GM12878 (cell line): Measurements from ENCODE around the gene INO80. TPM values are rescaled to one million over a fixed set of nuclear protein-coding genes. Genes with fewer than 3 reads are reported as not detected.

Experiments
- ATAC-seq: fragments of 200-7000 bp; cut with Tn5 transposase; 3 replicates; pipeline ENCODE4 v1.9.1; 2020; ENCODE audit warnings: mild to moderate bottlenecking, moderate library complexity
- BruUV-seq: library from RNA; stranded (reverse); fragments of 400-500 nt; replicated peaks from 2 replicates; lab custom pipeline; 2021; lab: Mats Ljungman, UMichigan
- CTCF ChIA-PET: fragments of 300-600 bp; sonication (Branson Sonifier 250); formaldehyde crosslinking; extraction: SDS; loops from one replicate; lab custom pipeline; 2021; ENCODE audit warnings: inconsistent platforms; lab: Yijun Ruan, JAX
- POLR2A ChIA-PET: fragments of 350-600 bp; formaldehyde crosslinking; extraction: SDS; loops from one replicate; lab custom pipeline; 2021; ENCODE audit warnings: inconsistent platforms; lab: Charles Lee
- RAD21 ChIA-PET: fragments of 300-600 bp; sonication (Branson Sonifier 250); formaldehyde crosslinking; loops from one replicate; lab custom pipeline; 2023; ENCODE audit warnings: antibody characterized with exemption; ENCODE audit not compliant: unreplicated experiment; lab: Charles Lee
- SMC1A ChIA-PET: fragments of 300-600 bp; sonication (Branson Sonifier 250); formaldehyde crosslinking; loops from one replicate; lab custom pipeline; 2023; ENCODE audit not compliant: unreplicated experiment, uncharacterized antibody; lab: Charles Lee
- DNase-seq: peaks from one replicate; pipeline ENCODE4 v3.0.0-alpha.2; 2011; ENCODE audit warnings: low read depth, low spot score
- FAIRE-seq: peaks from 3 replicates; lab custom pipeline; 2011; peaks lifted over from hg19 to GRCh38; lab: Jason Lieb, UNC
- H2AFZ ChIP-seq: 2 replicates; pipeline ENCODE4 v1.6.0; 2011; ENCODE audit warnings: low read depth, low read length, control low read depth; ENCODE audit not compliant: control insufficient read depth
- H3K27ac ChIP-seq: 2 replicates; pipeline ENCODE4 v1.5.1; 2011; ENCODE audit warnings: control low read depth; ENCODE audit not compliant: control insufficient read depth, insufficient read depth
- H3K27me3 ChIP-seq, 2 experiments: replicated peaks in 1 of 2; 2 replicates each; pipeline versions ENCODE4 v1.6.0 to v1.6.1; 2011; ENCODE audit warnings: low read length in 1 of 2; ENCODE audit not compliant: control insufficient read depth in 2 of 2, insufficient read depth in 2 of 2
- H3K36me3 ChIP-seq, 2 experiments: 2 replicates each; pipeline ENCODE4 v1.5.1; 2011; ENCODE audit warnings: low read length in 1 of 2; ENCODE audit not compliant: control insufficient read depth in 2 of 2, insufficient read depth in 2 of 2
- H3K4me1 ChIP-seq: 2 replicates; pipeline ENCODE4 v1.6.1; 2011; ENCODE audit warnings: mild to moderate bottlenecking, low read length, moderate library complexity, mixed read lengths; ENCODE audit not compliant: control insufficient read depth, insufficient read depth
- H3K4me2 ChIP-seq: 2 replicates; pipeline ENCODE4 v1.6.0; 2011; ENCODE audit warnings: control low read depth; ENCODE audit not compliant: control insufficient read depth, insufficient read depth
- H3K4me3 ChIP-seq: fragments of 200-600 bp; sonication (generic); 2 replicates; pipeline ENCODE4 v1.5.1; 2016
- H3K79me2 ChIP-seq: 2 replicates; pipeline ENCODE4 v1.6.0; 2011; ENCODE audit warnings: low read length; ENCODE audit not compliant: control insufficient read depth, insufficient read depth
- H3K9ac ChIP-seq: 2 replicates; pipeline ENCODE4 v1.8.0; 2011; ENCODE audit warnings: low read length, control low read depth, mixed read lengths; ENCODE audit not compliant: control insufficient read depth, insufficient read depth
- H3K9me3 ChIP-seq: replicated peaks from 3 replicates; pipeline ENCODE4 v1.5.1; 2011; ENCODE audit warnings: mild to moderate bottlenecking, low read length; ENCODE audit not compliant: control insufficient read depth, insufficient read depth
- H4K20me1 ChIP-seq: 2 replicates; pipeline ENCODE4 v1.6.0; 2011; ENCODE audit not compliant: control insufficient read depth, insufficient read depth
- CBX5 ChIP-seq: sonication (generic); IDR thresholded peaks from 2 replicates; pipeline ENCODE4 v1.6.1; 2016; ENCODE audit warnings: low read depth, moderate library complexity, mild to moderate bottlenecking, inconsistent platforms
- E2F4 ChIP-seq: IDR thresholded peaks from 2 replicates; pipeline ENCODE4 v1.6.1; 2012; ENCODE audit warnings: low read depth, low read length, improper control_type of control experiment
- GATAD2B ChIP-seq: fragments of 450-650 bp; conservative IDR thresholded peaks from 2 replicates; pipeline ENCODE4 v1.6.1; 2017; ENCODE audit warnings: low read depth, mild to moderate bottlenecking, moderate library complexity
- MXI1 ChIP-seq: fragments of 150-350 bp; IDR thresholded peaks from 2 replicates; pipeline ENCODE4 v1.6.1; 2011; ENCODE audit warnings: low read depth, mild to moderate bottlenecking, inconsistent platforms, low read length, improper control_type of control experiment
- MYB ChIP-seq: fragments of 150-350 bp; IDR thresholded peaks from 2 replicates; pipeline ENCODE4 v1.6.1; 2014; ENCODE audit warnings: mild to moderate bottlenecking, low read depth, low read length, borderline replicate concordance
- POU2F2 ChIP-seq: IDR thresholded peaks from 3 replicates; pipeline ENCODE4 v1.6.1; 2011; ENCODE audit warnings: low read depth, mild to moderate bottlenecking, low read length, borderline replicate concordance
- SKIL ChIP-seq: fragments of 450-650 bp; IDR thresholded peaks from 2 replicates; pipeline ENCODE4 v1.6.1; 2017; ENCODE audit warnings: mild to moderate bottlenecking, low read depth, inconsistent platforms; ENCODE audit not compliant: poor library complexity, severe bottlenecking
- ZNF24 ChIP-seq: fragments of 450-650 bp; IDR thresholded peaks from 2 replicates; pipeline ENCODE4 v1.6.1; 2017; ENCODE audit warnings: antibody characterized with exemption, mild to moderate bottlenecking
- WGBS: methylation state at CpG from one replicate; pipeline ENCODE4 v1.1.6; 2016; ENCODE audit warnings: low lambda C conversion rate; ENCODE audit not compliant: insufficient replicate concordance, insufficient coverage; ENCODE audit errors: missing lambda C conversion rate; 5-methylcytosine and 5-hydroxymethylcytosine counted together
- in situ Hi-C: fragments of 300-500 bp; cut with MboI; formaldehyde crosslinking; loops from 9 replicates; pipeline ENCODE4 v1.14.3; 2018; ENCODE audit warnings: mixed read lengths
- intact Hi-C: fragments of 100-400 bp; cut with micrococcal nuclease; formaldehyde crosslinking; loops from one replicate; pipeline ENCODE4 v1.14.2; 2022; ENCODE audit not compliant: unreplicated experiment
- polyA plus RNA-seq, 11 experiments: library from polyadenylated mRNA; depleted of rRNA in 4 of 11; unstranded in 6 of 11; stranded (reverse) in 5 of 11; fragments of >200 nt; fragmentation: Nextera tagmentation in 4 of 11; fragmentation: Illumina TruSeq in 1 of 11; extraction: Ambion mirVana in 4 of 11; extraction: Trizol in 1 of 11; gene quantifications; 1 replicate in 1 of 11; 2 replicates in 10 of 11; pipeline versions ENCODE4 v1.2.1 to v1.2.3, GENCODE V29; 2011 to 2016; ENCODE audit warnings: inconsistent platforms in 2 of 11, missing spikeins in 2 of 11, low read depth in 1 of 11
- total RNA-seq, 4 experiments: library from RNA; depleted of rRNA in 3 of 4; stranded (reverse); fragments of >200 nt in 3 of 4; fragmentation: Illumina TruSeq in 1 of 4; extraction: Trizol in 1 of 4; gene quantifications; 2 replicates each; pipeline versions ENCODE4 v1.2.1 to v1.2.3, GENCODE V29; 2013 to 2021
- TF ChIP-seq, protein P1 (sequence below): IDR thresholded peaks from 2 replicates; pipeline ENCODE4 v1.6.1; 2011; ENCODE audit warnings: borderline replicate concordance, low read depth, mild to moderate bottlenecking, moderate library complexity, low read length; ENCODE audit not compliant: insufficient read depth, poor library complexity, severe bottlenecking
- TF ChIP-seq, protein P2 (sequence below): IDR thresholded peaks from 2 replicates; pipeline ENCODE4 v1.6.1; 2012; ENCODE audit warnings: mild to moderate bottlenecking, low read depth, low read length

Gene INO80
- total and polyA plus RNA-seq, 10 of the 15 experiments (the other 5 are each of a cell fraction or from before 2014, with no cell fraction given): 4.5 to 25.0 (median 14.2) TPM

DNA sequence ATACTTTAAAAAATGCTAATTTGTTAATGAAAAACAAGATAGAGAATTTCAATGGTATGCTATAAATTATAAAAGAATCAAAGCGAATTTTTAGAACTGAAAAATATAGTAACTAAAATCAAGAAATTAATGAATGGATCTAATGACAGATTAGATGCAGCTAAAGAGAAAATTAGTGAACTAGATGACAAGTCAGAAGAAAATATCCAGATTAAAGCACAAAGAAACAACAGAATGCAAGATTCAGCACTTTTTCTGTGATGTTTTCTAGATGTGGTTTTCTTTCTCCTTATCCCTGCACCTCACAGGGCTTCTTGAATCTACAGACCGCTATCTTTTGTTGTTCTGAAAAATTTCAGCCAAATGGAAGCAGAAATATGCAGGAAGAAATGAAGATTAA lies 54.4 kb downstream of the INO80 start:
- Histone ChIP-seq H3K79me2 (no peaks in the 10 kb centered on the region), H4K20me1 (no peaks in the 10 kb centered on the region), H3K27ac (no peak overlapping the region), H3K4me1 (no peaks in the 10 kb centered on the region)
- POLR2A ChIA-PET: interaction anchor here (0.5 kb wide), 1 partner anchor 122 kb away, joined by 7 read pairs; no protein-coding TSS in a partner anchor
- TF ChIP-seq E2F4 (no peak), MXI1 (no peak), GATAD2B (no peak), MYB (no peak), POU2F2 (no peak), CBX5 (peak; percentile 74; the same call in 1 of the 2 replicates), ZNF24 (peak; percentile 53; the same call in 1 of the 2 replicates), SKIL (no peak)
- TF ChIP-seq, protein P1, sequence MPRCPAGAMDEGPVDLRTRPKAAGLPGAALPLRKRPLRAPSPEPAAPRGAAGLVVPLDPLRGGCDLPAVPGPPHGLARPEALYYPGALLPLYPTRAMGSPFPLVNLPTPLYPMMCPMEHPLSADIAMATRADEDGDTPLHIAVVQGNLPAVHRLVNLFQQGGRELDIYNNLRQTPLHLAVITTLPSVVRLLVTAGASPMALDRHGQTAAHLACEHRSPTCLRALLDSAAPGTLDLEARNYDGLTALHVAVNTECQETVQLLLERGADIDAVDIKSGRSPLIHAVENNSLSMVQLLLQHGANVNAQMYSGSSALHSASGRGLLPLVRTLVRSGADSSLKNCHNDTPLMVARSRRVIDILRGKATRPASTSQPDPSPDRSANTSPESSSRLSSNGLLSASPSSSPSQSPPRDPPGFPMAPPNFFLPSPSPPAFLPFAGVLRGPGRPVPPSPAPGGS: no peak
- TF ChIP-seq, protein P2, sequence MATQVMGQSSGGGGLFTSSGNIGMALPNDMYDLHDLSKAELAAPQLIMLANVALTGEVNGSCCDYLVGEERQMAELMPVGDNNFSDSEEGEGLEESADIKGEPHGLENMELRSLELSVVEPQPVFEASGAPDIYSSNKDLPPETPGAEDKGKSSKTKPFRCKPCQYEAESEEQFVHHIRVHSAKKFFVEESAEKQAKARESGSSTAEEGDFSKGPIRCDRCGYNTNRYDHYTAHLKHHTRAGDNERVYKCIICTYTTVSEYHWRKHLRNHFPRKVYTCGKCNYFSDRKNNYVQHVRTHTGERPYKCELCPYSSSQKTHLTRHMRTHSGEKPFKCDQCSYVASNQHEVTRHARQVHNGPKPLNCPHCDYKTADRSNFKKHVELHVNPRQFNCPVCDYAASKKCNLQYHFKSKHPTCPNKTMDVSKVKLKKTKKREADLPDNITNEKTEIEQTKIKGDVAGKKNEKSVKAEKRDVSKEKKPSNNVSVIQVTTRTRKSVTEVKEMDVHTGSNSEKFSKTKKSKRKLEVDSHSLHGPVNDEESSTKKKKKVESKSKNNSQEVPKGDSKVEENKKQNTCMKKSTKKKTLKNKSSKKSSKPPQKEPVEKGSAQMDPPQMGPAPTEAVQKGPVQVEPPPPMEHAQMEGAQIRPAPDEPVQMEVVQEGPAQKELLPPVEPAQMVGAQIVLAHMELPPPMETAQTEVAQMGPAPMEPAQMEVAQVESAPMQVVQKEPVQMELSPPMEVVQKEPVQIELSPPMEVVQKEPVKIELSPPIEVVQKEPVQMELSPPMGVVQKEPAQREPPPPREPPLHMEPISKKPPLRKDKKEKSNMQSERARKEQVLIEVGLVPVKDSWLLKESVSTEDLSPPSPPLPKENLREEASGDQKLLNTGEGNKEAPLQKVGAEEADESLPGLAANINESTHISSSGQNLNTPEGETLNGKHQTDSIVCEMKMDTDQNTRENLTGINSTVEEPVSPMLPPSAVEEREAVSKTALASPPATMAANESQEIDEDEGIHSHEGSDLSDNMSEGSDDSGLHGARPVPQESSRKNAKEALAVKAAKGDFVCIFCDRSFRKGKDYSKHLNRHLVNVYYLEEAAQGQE: no peak
- TF ChIP-seq, all 136 proteins: peak for 2
- DNase-seq (no peak), FAIRE-seq (no peak), ATAC-seq (no peak)
- Histone ChIP-seq H3K36me3 (peaks cover 8 to 29% of the 10 kb centered on the region in 2 experiments), H3K27me3 (no peaks in the 10 kb centered on the region), H3K9ac (no peak overlapping the region), H3K4me2 (no peak overlapping the region), H3K4me3 (no peak overlapping the region), H2AFZ (no peak overlapping the region), H3K9me3 (peaks cover 5% of the 10 kb centered on the region; the same call in 2 of the 3 replicates)
- no TSS peak for BruUV-seq
- SMC1A ChIA-PET: interaction anchor here (1.7 kb wide), 1 partner anchor 13 kb away, joined by 5 read pairs; no protein-coding TSS in a partner anchor
- in situ Hi-C loops: no loop called here
- 100% methylated on average over 2 of the region's 2 CpGs for WGBS
- RAD21 ChIA-PET: no interaction called here
- intact Hi-C loops: no loop called here
- CTCF ChIA-PET: no interaction called here
